HL-60/S4 treated with phorbol 12-myristate 13-acetate at 8.2 ng/mL for 4 days and 3 days (cell line): ENCODE measurements around the gene LASP1.
"Not testable (repeated sequence)": the region's sequence is repeated elsewhere in the genome, so short reads cannot be mapped to it uniquely, and the experiment has no call there.

Experiments
- in situ Hi-C: fragments of 300-500 bp; cut with MboI; formaldehyde crosslinking; loops from 2 replicates; pipeline ENCODE4 v1.15.0; 2022; ENCODE audit warnings: low sequenced_read_pairs

The LASP1 gene

DNA sequence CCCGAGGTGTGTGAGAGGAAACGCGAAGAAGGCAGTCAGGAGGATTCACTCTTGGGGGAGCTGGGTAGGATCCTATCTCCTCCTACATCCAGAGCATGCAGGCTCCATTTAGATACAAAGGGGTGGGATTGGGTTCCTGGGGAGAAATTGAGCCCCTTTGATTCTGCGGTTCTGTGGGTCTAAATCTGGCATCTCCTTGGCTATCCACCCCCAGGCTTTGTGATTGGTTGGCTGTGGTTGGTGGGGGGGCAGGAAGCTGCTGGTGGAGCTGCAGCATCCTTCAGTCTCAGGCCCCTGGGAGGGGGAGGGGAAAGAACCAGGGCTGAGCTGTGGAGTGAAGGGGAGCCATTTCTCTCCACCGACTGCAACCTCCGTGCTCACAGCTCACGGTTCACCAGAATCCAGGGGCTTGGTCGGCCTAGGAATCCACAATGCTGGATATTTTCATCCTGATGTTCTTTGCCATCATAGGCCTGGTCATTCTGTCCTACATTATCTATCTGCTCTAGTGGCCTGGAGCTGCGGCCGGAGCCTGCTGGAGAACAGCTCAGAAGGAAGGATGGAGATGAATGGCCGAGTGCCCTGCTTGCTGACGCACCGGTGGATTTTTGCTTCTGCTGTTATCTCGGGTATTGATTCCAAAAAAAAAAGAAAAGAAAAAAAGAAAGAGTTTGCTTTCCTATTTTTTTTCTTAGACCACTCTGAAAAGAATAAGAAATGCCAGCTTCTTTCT lies 55.6 kb downstream of the LASP1 start, which contains the start of gene LASP1NB:
Gene LASP1NB (plus strand): TSS at position 352 of the 733 bp plus-strand sequence.
- in situ Hi-C loops, result no loop called here

DNA sequence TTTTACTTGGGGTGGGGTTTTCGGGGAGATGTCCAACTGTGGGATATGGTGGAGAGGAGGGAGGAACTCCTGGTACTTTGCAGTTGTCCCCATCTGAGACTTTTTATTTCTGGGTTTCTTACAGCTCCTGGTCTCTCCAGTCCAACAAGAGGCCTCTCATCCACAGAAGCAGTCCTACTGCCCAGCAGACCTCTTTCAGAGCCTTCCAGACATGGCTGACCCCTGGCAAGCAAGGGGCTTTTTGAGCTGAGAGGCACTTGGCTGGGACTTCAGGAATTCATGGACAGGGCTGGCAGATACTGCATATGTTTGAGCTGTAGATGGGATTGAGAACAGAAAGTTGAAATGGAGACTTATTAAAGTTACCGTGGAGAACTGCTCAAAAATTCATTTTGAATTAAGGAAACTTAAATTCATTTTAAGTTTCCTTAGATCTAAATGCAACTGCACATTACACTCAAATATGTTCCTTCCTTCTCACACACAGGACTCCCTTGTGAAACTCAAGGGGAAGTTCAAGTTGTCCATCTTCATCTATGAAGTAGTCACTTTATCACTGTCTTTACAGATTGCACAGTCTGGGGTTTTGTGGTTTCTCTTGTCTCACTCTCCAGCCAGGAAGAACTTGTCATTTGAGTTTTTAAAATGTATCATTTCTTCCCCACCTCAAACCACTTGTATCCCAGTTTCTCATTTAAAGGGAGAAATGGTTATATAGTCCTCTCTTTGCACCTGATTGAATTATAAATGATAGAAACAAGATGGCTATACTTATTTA lies 56.6 kb downstream of the LASP1 start:
- in situ Hi-C loops, result no loop called here

DNA sequence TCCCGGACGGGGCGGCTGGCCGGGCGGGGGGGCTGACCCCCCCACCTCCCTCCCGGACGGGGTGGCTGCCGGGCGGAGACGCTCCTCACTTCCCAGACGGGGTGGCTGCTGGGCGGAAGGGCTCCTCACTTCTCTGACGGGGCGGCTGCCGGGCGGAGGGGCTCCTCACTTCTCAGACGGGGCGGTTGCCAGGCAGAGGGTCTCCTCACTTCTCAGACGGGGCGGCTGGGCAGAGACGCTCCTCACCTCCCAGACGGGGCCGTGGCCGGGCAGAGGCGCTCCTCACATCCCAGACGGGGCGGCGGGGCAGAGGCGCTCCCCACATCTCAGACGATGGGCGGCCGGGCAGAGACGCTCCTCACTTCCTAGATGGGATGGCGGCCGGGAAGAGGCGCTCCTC lies 60.9 kb downstream of the LASP1 start:
- in situ Hi-C loops, result not testable (repeated sequence)

DNA sequence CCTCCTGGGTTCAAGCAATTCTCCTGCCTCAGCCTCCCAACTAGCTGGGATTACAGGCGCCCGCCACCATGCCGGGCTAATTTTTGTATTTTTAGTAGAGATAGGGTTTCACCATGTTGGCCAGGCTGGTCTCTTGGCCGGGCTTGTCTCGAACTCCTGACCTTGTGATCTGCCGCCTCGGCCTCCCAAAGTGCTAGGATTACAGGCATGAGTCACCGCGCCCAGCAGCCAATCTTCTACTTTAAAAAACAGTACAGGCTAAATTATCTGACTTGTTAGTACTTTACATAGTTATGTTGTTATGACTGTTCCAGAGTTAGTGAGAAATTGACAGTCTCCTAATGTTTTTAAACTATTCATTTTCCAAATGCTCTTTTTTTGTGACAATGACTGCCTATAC lies 64.1 kb downstream of the LASP1 start:
- in situ Hi-C loops, result not testable (repeated sequence)

DNA sequence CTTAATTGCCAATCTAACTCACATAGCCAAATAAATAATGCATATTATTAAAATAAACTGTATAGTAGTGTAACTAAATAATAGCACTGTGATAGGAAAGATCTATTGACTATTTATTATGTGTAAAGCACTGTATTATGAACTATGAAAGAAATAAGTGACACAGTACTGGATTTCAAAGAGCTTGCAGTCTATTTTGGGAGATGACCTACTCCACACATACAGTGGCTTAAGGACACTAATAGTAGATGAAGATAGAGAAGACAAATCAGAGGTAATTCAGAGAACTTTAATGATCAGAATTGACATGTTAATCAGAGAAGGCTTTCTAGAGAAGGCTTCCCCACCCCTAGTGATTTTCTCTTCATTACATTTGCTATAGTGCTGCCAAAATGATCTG lies 70.1 kb downstream of the LASP1 start:
- in situ Hi-C loops, result no loop called here

DNA sequence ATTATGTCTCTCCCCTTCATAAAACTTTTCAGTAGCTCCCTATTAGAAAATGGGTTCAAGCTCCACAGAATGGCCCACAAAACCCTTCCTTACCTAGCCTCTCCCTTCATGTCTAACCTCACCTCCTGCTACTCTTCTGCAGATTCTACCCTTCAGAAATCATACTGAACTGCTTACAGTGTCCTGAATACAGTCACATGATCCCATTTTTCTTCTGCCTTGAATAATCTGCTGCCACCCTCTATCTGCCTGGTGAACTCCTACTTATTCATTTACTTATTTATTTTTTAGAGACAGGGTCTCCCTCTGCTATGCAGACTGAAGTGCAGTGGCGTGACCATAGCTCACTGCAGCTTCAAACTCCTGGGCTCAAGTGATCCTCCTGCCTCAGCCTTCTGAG lies 70.5 kb downstream of the LASP1 start:
- in situ Hi-C loops, result no loop called here

DNA sequence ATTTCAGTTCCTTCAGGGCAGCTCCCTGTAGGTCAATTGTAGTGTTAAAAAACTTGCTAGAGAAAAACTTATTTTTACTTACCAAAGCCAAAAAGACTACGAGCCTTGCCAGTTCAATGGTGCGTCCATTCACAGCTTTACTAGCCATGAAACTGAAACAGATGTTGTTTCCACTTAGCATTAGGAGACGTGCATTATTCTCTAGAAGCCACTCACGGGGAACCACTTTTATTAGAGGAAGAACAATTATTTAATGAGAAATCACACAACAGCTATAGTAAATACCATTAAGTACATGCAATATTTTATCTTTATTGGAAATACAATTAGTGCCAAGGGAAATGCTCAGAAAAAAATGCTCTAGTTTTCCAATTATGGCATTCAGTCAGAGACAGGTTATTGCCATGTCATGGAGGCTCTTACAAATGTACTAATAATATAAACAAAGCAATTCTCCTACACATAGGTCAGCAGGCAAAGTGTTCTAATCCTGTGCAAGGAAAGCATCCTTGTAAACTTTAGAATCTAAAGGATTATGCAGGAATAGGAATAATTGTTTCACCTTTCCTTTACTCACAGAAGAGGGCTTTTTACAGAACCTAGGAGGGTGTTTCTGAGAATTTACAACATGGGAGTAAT lies 73.0 kb downstream of the LASP1 start:
- in situ Hi-C loops, result no loop called here

DNA sequence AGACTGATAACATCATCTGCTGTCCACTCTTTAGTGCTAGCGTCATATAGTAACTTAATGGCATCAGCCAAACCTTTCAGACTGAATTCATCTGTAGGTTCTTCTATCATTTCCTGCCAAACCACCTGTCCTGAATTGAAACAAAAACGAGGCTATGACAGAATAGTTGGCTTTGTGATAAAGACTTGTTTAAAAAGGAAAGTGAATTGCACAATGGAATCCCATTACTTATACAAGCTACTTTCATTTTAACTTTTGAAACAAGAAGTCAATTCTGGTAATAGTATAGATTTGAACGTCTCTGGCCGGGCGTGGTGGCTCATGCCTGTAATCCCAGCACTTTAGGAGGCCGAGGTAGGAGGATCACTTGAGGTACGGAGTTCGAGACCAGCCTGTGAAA lies 73.7 kb downstream of the LASP1 start:
- in situ Hi-C loops, result no loop called here

DNA sequence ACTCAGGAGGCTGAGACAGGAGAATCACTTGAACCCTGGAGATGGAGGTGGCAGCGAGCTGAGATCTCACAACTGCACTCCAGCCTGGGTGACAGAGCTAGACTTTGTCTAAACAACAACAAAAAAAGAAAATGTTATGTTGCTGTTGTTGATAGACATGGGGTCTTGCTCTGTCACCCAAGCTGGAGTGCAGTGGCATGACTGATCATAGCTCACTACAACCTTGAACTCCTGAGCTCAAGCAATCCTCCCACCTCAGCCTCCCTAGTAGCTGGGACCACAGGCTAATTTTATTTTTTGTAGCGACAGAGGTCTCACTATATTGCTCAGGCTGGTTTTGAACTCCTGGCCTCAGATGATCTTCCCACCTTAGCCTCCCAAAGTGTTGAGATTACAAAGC lies 77.3 kb downstream of the LASP1 start:
- in situ Hi-C loops, result no loop called here

DNA sequence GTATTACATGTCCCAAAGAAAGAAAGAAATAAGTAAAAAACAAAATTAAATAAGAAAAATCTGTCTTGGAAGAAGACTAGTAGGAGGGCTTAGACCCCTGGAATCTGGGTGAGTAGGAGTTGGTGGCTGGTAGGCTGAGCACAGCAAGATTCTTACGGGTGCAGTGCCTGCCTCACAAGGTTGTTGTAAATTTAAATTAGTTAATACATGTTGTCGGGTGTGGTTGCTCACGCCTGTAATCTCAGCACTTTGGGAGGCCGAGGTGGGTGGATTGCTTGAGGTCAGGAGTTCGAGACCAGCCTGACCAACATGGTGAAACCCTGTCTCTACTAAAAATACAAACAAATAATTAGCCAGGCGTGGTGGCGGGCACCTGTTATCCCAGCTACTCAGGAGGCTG lies 83.9 kb downstream of the LASP1 start:
- in situ Hi-C loops, result not testable (repeated sequence)

DNA sequence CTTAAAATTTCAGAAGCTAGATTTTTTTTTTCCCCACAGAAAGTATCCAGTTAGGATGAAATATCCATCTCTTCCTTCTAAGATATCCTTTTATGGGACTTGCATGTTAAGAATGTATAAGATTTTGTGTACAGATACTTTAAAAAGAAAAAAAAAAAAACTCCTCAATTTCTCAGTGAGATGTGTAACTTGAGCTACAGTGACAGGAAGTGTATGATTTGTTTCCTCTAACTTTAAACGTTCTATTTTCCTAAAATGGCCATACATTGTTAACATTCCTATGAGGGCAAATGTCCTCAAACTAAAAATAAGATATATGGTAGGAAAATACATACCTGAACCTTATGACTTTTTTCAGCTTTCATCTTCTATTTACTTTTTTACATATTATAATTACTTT lies 88.5 kb downstream of the LASP1 start:
- in situ Hi-C loops, result no loop called here

DNA sequence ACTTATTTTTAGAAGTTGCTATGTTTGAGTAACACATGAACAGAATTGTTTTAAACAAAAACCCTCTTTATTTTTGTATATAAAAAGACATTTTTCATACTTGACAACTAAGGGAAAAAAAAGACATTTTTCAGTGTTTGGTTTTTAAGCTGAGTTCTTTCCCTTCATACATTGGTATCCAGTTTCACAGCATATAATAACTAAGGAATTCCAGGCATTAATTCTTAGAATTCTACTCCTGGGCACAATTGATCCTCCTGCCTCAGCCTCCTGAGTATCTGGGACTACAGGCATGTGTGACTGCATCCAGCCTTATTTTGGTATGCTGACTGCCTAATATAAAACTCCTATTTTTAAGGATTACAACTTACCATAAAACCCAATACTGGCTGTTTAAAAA lies 88.9 kb downstream of the LASP1 start:
- in situ Hi-C loops, result no loop called here

DNA sequence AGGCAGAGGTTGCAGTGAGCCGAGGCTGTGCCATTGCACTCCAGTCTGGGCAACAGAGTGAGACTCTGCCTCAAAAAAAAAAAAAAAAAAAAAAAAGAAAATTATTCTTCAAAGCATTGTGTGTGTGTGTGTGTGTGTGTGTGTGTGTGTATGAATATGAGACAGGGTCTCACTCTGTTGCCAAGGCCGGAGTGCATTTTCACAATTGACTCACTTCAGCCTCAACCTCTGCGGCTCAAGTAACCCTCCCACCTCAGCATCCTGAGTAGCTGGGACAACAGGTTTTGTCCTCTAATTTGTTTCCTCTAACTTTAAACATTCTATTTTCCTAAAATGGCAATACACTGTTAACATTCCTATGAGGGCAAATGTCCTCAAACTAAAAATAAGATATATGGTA lies 89.7 kb downstream of the LASP1 start:
- in situ Hi-C loops, result no loop called here

DNA sequence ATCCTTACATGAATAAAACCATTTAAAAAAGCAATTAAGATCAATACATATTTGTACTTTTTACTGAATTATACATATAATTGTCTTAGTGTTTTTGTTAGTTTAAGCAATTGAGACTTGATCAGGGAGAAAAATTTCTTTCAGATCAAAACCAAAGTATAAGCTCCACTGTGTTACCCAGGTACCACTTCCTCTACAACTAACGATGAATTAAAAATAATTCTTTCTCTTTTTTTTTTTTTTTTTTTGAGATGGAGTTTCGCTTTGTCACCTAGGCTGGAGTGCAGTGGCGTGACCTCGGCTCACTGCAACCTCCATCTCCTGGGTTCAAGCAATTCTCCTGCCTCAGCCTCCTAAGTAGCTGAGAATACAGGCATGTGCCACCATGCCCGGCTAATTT lies 90.5 kb downstream of the LASP1 start:
- in situ Hi-C loops, result no loop called here

DNA sequence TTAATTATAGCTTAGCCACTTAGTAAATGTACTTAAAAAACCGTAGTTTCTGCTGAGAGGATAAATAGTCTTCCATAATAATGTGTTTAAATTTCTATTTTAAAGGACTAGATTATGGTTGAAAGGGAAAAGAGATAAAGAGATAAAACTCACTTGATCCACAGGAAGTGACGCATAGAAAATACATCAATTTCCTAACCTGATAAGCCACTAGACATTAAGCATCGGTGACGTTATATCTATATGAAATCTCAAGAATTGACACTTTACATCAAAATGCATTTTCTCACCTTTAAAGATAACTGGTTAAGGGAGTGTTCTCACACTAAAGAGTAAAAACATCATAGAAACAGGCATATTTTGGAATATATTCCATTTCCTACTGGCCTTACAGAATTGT lies 91.6 kb downstream of the LASP1 start:
- in situ Hi-C loops, result no loop called here

DNA sequence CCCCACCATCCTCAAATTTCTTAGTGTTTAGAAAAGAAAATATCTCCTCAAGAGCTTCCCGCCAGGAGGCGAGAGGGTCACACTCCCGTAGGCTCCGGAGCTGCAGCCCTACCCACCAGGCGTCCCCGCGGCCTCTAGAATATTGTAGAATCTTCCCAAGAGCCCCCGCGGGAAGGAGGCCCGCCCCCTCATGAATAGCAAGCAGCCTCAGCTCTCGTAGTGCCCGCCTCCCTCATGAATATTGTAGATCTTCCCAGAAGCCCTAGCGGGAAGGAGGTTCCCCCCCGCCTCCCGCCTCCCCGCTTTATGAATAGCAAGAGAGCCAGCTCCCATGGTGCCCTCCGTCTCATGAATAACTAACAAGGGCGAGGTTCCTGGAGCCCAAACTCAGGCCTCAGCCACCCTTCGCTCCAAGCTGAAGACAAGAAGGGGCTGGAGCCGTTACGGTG lies 97.5 kb downstream of the LASP1 start, which contains the start of gene FBXO47:
Gene FBXO47 (minus strand): TSS at position 114 of the 449 bp plus-strand sequence. CDS start 4,378 bp downstream, outside the sequence.
- in situ Hi-C loops, result no loop called here

DNA sequence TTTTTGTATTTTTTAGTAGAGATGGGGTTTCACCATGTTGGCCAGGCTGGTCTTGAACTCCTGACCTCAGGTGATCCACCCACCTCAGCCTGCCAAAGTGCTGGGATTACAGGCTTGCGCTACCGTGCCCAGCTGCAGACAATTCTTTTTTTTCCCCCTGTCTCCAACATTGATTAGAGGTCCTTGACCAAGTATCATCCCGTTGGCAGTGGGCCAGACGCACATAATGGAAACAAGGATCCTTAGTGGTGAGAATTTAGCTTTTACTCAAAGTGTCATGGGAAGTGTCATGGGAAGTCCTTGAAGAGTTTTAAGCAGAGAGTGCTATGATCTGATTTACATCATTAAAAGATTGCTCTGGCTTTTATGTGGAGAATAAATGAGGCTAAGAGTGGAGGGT lies 99.4 kb downstream of the LASP1 start:
- in situ Hi-C loops, result no loop called here

DNA sequence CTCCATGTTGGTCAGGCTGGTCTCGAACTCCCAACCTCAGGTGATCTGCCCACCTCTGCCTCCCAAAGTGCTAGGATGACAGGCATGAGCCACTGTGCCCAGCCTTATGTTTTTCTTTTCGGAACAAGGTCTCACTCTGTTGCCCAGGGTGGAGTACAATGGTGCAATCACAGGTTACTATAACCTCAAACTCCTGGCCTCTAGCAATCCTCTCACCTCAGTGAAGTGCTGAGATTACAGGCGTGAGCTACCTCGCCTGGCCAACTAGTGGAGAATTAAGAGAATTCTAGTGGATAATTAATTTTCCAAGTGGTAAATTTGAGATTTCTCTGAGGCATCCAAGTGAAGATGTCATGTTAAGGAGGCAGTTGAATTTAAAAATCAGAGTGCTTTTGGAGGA lies 100.3 kb downstream of the LASP1 start:
- in situ Hi-C loops, result no loop called here

DNA sequence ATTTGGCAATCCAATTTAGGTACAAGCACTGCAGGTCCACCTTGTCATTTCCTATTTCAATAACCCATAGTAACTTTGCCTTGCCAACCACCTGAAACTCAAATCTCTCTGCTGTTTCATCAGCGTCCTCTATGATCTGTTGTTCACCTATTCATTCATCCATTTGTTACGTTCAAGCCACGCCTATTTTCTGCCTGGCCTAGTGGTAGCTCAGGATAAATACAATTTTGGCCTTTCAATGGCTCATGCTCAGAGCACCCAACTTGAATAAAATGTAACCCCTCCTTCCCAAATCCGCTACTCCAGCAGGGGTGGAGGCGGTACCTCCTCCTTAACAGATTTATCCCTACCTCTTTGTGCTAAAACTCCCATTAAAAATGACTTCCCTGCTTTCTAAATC lies 100.9 kb downstream of the LASP1 start:
- in situ Hi-C loops, result no loop called here
